Endothelial cell of umbilical vein (primary cell): Measurements from ENCODE around the gene MAPRE2. TPM values are rescaled to one million over a fixed set of nuclear protein-coding genes. Genes with fewer than 3 reads are reported as not detected.

Source experiments
- BruUV-seq: library from RNA; stranded (reverse); fragments of 400-500 nt; replicated peaks from 2 replicates; lab custom pipeline; 2021; lab: Mats Ljungman, UMichigan
- CTCF ChIA-PET: fragments of 300-600, 350-600 bp; sonication (Branson Sonifier 250); formaldehyde crosslinking; loops from one replicate; lab custom pipeline; 2021; ENCODE audit warnings: antibody characterized with exemption, inconsistent platforms; lab: Charles Lee
- POLR2A ChIA-PET: fragments of 300-600, 350-600 bp; sonication (Branson Sonifier 250); formaldehyde crosslinking; loops from one replicate; lab custom pipeline; 2021; ENCODE audit warnings: antibody characterized with exemption, inconsistent platforms; lab: Charles Lee
- DNase-seq: peaks from one replicate; pipeline ENCODE4 v3.0.0-alpha.2; 2011; ENCODE audit warnings: low read depth, low spot score
- FAIRE-seq: peaks from 2 replicates; lab custom pipeline; 2011; peaks lifted over from hg19 to GRCh38; lab: Jason Lieb, UNC
- H2AFZ ChIP-seq: 2 replicates; pipeline ENCODE4 v1.6.0; 2012; ENCODE audit warnings: low read depth, low read length, control low read depth, inconsistent platforms
- H3K27ac ChIP-seq: 2 replicates; pipeline ENCODE4 v1.5.1; 2011; ENCODE audit warnings: low read depth, mild to moderate bottlenecking, control low read depth, low read length, moderate library complexity; ENCODE audit not compliant: insufficient read depth
- H3K27me3 ChIP-seq, 2 experiments: 2 replicates each; pipeline versions ENCODE4 v1.6.0 to v1.6.1; 2011; ENCODE audit warnings: low read length in 2 of 2, mixed read lengths in 1 of 2; ENCODE audit not compliant: control insufficient read depth in 2 of 2, insufficient read depth in 2 of 2
- H3K36me3 ChIP-seq, 2 experiments: 2 replicates in 1 of 2; 3 replicates in 1 of 2; pipeline ENCODE4 v1.5.1; 2011; ENCODE audit warnings: low read length in 2 of 2, mild to moderate bottlenecking in 1 of 2, moderate library complexity in 1 of 2; ENCODE audit not compliant: control insufficient read depth in 2 of 2, insufficient read depth in 2 of 2; ENCODE audit errors: extremely low read depth in 1 of 2
- H3K4me1 ChIP-seq: 3 replicates; pipeline ENCODE4 v1.5.1; 2011; ENCODE audit warnings: mild to moderate bottlenecking, low read length; ENCODE audit not compliant: control insufficient read depth, insufficient read depth; ENCODE audit errors: extremely low read depth
- H3K4me2 ChIP-seq: 2 replicates; pipeline ENCODE4 v1.6.1; 2011; ENCODE audit warnings: low read length, control low read depth, mixed read lengths; ENCODE audit not compliant: insufficient read depth
- H3K4me3 ChIP-seq, 3 experiments: fragments of 200-600 bp in 1 of 3; sonication (generic), shearing (Covaris generic) in 1 of 3; replicated peaks in 1 of 3; 2 replicates each; pipeline ENCODE4 v1.5.1; 2011 to 2016; ENCODE audit warnings: control low read depth in 3 of 3, low read length in 3 of 3, mild to moderate bottlenecking in 2 of 3, inconsistent platforms in 1 of 3, low read depth in 1 of 3, moderate library complexity in 1 of 3; ENCODE audit not compliant: insufficient read depth in 1 of 3
- H3K79me2 ChIP-seq: 2 replicates; pipeline ENCODE4 v1.6.0; 2012; ENCODE audit warnings: low read length, inconsistent platforms; ENCODE audit not compliant: control insufficient read depth, insufficient read depth
- H3K9ac ChIP-seq: replicated peaks from 2 replicates; pipeline ENCODE3; 2011; ENCODE audit warnings: low read length, control low read depth; ENCODE audit not compliant: insufficient read depth; ENCODE audit errors: extremely low read depth
- H3K9me1 ChIP-seq: replicated peaks from 3 replicates; pipeline ENCODE4 v1.6.0; 2011; ENCODE audit warnings: mild to moderate bottlenecking, low read length; ENCODE audit not compliant: control insufficient read depth, insufficient read depth; ENCODE audit errors: extremely low read depth
- H3K9me3 ChIP-seq: replicated peaks from 2 replicates; pipeline ENCODE4 v1.5.1; 2012; ENCODE audit warnings: low read length, inconsistent platforms; ENCODE audit not compliant: control insufficient read depth, insufficient read depth
- H4K20me1 ChIP-seq: replicated peaks from 2 replicates; pipeline ENCODE3; 2011; ENCODE audit warnings: mild to moderate bottlenecking, low read length; ENCODE audit not compliant: control insufficient read depth, insufficient read depth; ENCODE audit errors: extremely low read depth
- EZH2 ChIP-seq: IDR thresholded peaks from 2 replicates; pipeline ENCODE4 v1.6.1; 2012; ENCODE audit warnings: borderline replicate concordance, low read depth, mild to moderate bottlenecking, moderate library complexity, low read length, inconsistent platforms; ENCODE audit not compliant: severe bottlenecking
- FOS ChIP-seq: IDR thresholded peaks from 2 replicates; pipeline ENCODE4 v1.6.1; 2011; ENCODE audit warnings: mild to moderate bottlenecking, low read length, moderate library complexity, borderline replicate concordance; ENCODE audit not compliant: insufficient read depth
- GATA2 ChIP-seq: IDR thresholded peaks from 2 replicates; pipeline ENCODE4 v1.7.0; 2011; ENCODE audit warnings: low read depth, mild to moderate bottlenecking, moderate library complexity, mixed read lengths, low read length; ENCODE audit not compliant: insufficient read length, insufficient read depth
- JUN ChIP-seq: IDR thresholded peaks from 2 replicates; pipeline ENCODE4 v1.6.1; 2011; ENCODE audit warnings: borderline replicate concordance, low read depth; ENCODE audit not compliant: insufficient read length, insufficient read depth
- MAX ChIP-seq: IDR thresholded peaks from 2 replicates; pipeline ENCODE4 v1.6.1; 2011; ENCODE audit not compliant: insufficient read depth, insufficient read length
- MYC ChIP-seq: IDR thresholded peaks from one replicate; pipeline ENCODE4 v1.6.1; 2011; ENCODE audit warnings: mild to moderate bottlenecking, low read depth, low read length
- POLR2A ChIP-seq: IDR thresholded peaks from 2 replicates; pipeline ENCODE4 v1.6.1; 2012; ENCODE audit warnings: low read depth, mild to moderate bottlenecking, control low read depth, low read length
- POLR2AphosphoS5 ChIP-seq: IDR thresholded peaks from 2 replicates; pipeline ENCODE4 v1.6.1; 2012; ENCODE audit warnings: low read depth, mild to moderate bottlenecking, control low read depth, low read length, moderate library complexity; ENCODE audit not compliant: insufficient read depth
- dilution Hi-C: fragments of 300-500 bp; cut with MboI; formaldehyde crosslinking; loops from one replicate; pipeline ENCODE4 v1.15.0; 2019; ENCODE audit warnings: low sequenced_read_pairs; ENCODE audit not compliant: extremely low pct_ligation_motif_present
- intact Hi-C: fragments of 100-400 bp; cut with micrococcal nuclease; formaldehyde crosslinking; loops from one replicate; pipeline ENCODE4 v1.10.0; 2022
- polyA plus RNA-seq, 4 experiments: library from polyadenylated mRNA; depleted of rRNA in 3 of 4; stranded (reverse) in 3 of 4; unstranded in 1 of 4; fragments of >200 nt; gene quantifications; 2 replicates each; pipeline versions ENCODE4 v1.2.1 to v1.2.3, GENCODE V29; 2011 to 2012; ENCODE audit warnings: missing spikeins in 1 of 4
- total RNA-seq: library from RNA; stranded (reverse); gene quantifications from 2 replicates; pipeline ENCODE4 v1.2.3, GENCODE V29; 2021
- TF ChIP-seq, protein P1 (sequence below), 2 donors: IDR thresholded peaks; 1 replicate in 1 of 2; 2 replicates in 1 of 2; pipeline ENCODE4 v1.5.1; 2011; ENCODE audit warnings: low read length in 2 of 2, mild to moderate bottlenecking in 2 of 2, moderate library complexity in 2 of 2, control low read depth in 1 of 2, inconsistent platforms in 1 of 2, low read depth in 1 of 2; ENCODE audit not compliant: insufficient read depth in 1 of 2; ENCODE audit errors: extremely low read depth in 1 of 2

Gene MAPRE2
- total and polyA plus RNA-seq, 2 donors (not counting 3 experiments of a cell fraction or from before 2014, with no cell fraction given): 117 to 148 TPM

DNA sequence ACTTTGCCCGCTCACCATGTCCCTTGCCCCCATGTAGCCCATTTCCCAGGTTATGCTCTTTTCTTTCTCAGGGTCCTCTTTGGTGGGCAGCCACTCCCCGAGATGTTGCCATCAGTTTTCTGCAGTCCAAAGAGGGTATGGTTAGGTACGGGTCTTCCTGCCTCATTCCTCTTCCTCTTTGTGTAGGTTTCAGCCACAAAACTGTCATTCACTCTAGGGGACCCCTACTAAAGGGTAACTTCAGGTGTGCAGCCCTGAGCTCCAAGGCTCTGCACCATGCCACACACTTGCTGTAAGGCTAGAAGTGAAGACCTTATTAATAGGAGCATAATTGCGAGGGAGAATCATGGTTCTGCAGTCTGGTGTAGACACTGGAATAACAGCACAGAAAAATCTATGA is 99.9 kb downstream of the MAPRE2 start:
- no peak overlapping the region for H3K9ac ChIP-seq
- no peak overlapping the region for H3K4me2 ChIP-seq
- dilution Hi-C loops: no loop called here
- no peak overlapping the region for H3K4me3 ChIP-seq
- H3K79me2 ChIP-seq: no peaks in the 10 kb centered on the region
- H2AFZ ChIP-seq: no peak overlapping the region
- CTCF ChIA-PET: interaction anchor here (1.2 to 5.6 kb wide), 5 partner anchors 15 to 135 kb away, joined by 3 to 266 read pairs (median 10); partner anchors contain the start of gene MAPRE2
- DNase-seq (no peak), FAIRE-seq (no peak)
- TSS peak; percentile 38 for BruUV-seq
- H3K9me1 ChIP-seq: no peaks in the 10 kb centered on the region
- no peaks in the 10 kb centered on the region for H4K20me1 ChIP-seq
- intact Hi-C loops: loop anchor here (5.0 kb wide), 2 partner anchors 64 to 114 kb away; no protein-coding TSS in a partner anchor
- POLR2A ChIA-PET: no interaction called here
- no peaks in the 10 kb centered on the region for H3K9me3 ChIP-seq
- H3K36me3 ChIP-seq: peaks cover 21 to 33% of the 10 kb centered on the region in 2 experiments
- no peak for TF ChIP-seq MYC
- TF ChIP-seq POLR2AphosphoS5: no peak
- TF ChIP-seq POLR2A: no peak
- TF ChIP-seq, protein P1, sequence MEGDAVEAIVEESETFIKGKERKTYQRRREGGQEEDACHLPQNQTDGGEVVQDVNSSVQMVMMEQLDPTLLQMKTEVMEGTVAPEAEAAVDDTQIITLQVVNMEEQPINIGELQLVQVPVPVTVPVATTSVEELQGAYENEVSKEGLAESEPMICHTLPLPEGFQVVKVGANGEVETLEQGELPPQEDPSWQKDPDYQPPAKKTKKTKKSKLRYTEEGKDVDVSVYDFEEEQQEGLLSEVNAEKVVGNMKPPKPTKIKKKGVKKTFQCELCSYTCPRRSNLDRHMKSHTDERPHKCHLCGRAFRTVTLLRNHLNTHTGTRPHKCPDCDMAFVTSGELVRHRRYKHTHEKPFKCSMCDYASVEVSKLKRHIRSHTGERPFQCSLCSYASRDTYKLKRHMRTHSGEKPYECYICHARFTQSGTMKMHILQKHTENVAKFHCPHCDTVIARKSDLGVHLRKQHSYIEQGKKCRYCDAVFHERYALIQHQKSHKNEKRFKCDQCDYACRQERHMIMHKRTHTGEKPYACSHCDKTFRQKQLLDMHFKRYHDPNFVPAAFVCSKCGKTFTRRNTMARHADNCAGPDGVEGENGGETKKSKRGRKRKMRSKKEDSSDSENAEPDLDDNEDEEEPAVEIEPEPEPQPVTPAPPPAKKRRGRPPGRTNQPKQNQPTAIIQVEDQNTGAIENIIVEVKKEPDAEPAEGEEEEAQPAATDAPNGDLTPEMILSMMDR (IDR thresholded peaks at IDR 0.05; ENCODE audit: extremely low read depth in 1 of 2, insufficient read depth in 1 of 2, low read depth in 1 of 2, low read length in 2 of 2): no peak
- TF ChIP-seq JUN: no peak
- no peak for TF ChIP-seq FOS
- no peak for TF ChIP-seq EZH2
- TF ChIP-seq MAX: no peak
- TF ChIP-seq GATA2: no peak
- H3K27ac ChIP-seq: no peak overlapping the region
- H3K4me1 ChIP-seq: no peaks in the 10 kb centered on the region
- no peaks in the 10 kb centered on the region for H3K27me3 ChIP-seq
